Type B pancreatic cell (in vitro differentiated cells): ENCODE measurements around the gene CCSER2. TPM values are rescaled to one million over a fixed set of nuclear protein-coding genes. Genes with fewer than 3 reads are reported as not detected.

Experiments
- DNase-seq: peaks from one replicate; pipeline ENCODE4 v3.0.0; 2021; ENCODE audit warnings: mixed read lengths; ENCODE audit not compliant: unreplicated experiment; ENCODE audit errors: extremely low spot score
- H3K27ac Mint-ChIP-seq: 2 replicates; pipeline ENCODE4 v1.8.0; 2021; ENCODE audit warnings: mild to moderate bottlenecking, mixed read lengths
- H3K27me3 Mint-ChIP-seq: 2 replicates; pipeline ENCODE4 v1.8.0; 2021; ENCODE audit warnings: mixed read lengths
- H3K36me3 Mint-ChIP-seq: 2 replicates; pipeline ENCODE4 v1.8.0; 2021; ENCODE audit warnings: mixed read lengths
- H3K4me1 Mint-ChIP-seq: one replicate; pipeline ENCODE4 v1.8.0; 2021; ENCODE audit warnings: mixed read lengths; ENCODE audit not compliant: unreplicated experiment
- H3K4me3 Mint-ChIP-seq: 2 replicates; pipeline ENCODE4 v1.8.0; 2021; ENCODE audit warnings: mild to moderate bottlenecking, mixed read lengths
- H3K9me3 Mint-ChIP-seq: 2 replicates; pipeline ENCODE4 v1.8.0; 2021; ENCODE audit warnings: mixed read lengths
- total RNA-seq: library from RNA; stranded (reverse); gene quantifications from 2 replicates; pipeline ENCODE4 v1.2.1, GENCODE V29; 2021; ENCODE audit warnings: low replicate concordance
- TF ChIP-seq, protein P1 (sequence below): fragments of 200-600 bp; sonication (generic); conservative IDR thresholded peaks from 2 replicates; pipeline ENCODE4 v1.5.0; 2021; ENCODE audit warnings: antibody characterized with exemption, mild to moderate bottlenecking

CCSER2 gene
- total RNA-seq, 1 donor from 2014 or later: 43.9 TPM

GRCh38 chr10:84550756-84551436 is 222.5 kb downstream of the CCSER2 start:
- TF ChIP-seq, protein P1, sequence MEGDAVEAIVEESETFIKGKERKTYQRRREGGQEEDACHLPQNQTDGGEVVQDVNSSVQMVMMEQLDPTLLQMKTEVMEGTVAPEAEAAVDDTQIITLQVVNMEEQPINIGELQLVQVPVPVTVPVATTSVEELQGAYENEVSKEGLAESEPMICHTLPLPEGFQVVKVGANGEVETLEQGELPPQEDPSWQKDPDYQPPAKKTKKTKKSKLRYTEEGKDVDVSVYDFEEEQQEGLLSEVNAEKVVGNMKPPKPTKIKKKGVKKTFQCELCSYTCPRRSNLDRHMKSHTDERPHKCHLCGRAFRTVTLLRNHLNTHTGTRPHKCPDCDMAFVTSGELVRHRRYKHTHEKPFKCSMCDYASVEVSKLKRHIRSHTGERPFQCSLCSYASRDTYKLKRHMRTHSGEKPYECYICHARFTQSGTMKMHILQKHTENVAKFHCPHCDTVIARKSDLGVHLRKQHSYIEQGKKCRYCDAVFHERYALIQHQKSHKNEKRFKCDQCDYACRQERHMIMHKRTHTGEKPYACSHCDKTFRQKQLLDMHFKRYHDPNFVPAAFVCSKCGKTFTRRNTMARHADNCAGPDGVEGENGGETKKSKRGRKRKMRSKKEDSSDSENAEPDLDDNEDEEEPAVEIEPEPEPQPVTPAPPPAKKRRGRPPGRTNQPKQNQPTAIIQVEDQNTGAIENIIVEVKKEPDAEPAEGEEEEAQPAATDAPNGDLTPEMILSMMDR: no peak
- no peaks in the 10 kb centered on the region for H3K4me1 Mint-ChIP-seq
- H3K4me3 Mint-ChIP-seq: no peak overlapping the region
- H3K27me3 Mint-ChIP-seq: peaks cover 36% of the 10 kb centered on the region
- DNase-seq: no peak
- no peak overlapping the region for H3K27ac Mint-ChIP-seq
- H3K9me3 Mint-ChIP-seq: no peaks in the 10 kb centered on the region
- no peaks in the 10 kb centered on the region for H3K36me3 Mint-ChIP-seq

- no peaks in the 10 kb centered on the region for H3K9me3 Mint-ChIP-seq
- no peaks in the 10 kb centered on the region for H3K4me1 Mint-ChIP-seq
- H3K4me3 Mint-ChIP-seq: no peak overlapping the region
- no peak overlapping the region for H3K27ac Mint-ChIP-seq
- H3K36me3 Mint-ChIP-seq: no peaks in the 10 kb centered on the region
- DNase-seq: no peak
- H3K27me3 Mint-ChIP-seq: peaks cover 31% of the 10 kb centered on the region
- TF ChIP-seq, protein P1: no peak
Measured at GRCh38 chr10:84551437-84552120, 223.2 kb downstream of the CCSER2 start.

GRCh38 chr10:84552478-84552877 is 224.1 kb downstream of the CCSER2 start:
- no peak overlapping the region for H3K4me3 Mint-ChIP-seq
- no peak for DNase-seq
- H3K9me3 Mint-ChIP-seq: no peaks in the 10 kb centered on the region

GRCh38 chr10:84562592-84562991 is 234.2 kb downstream of the CCSER2 start:
- H3K4me3 Mint-ChIP-seq: no peak overlapping the region
- TF ChIP-seq, protein P1: no peak
- peaks cover 11% of the 10 kb centered on the region for H3K27me3 Mint-ChIP-seq
- no peak for DNase-seq
- no peaks in the 10 kb centered on the region for H3K4me1 Mint-ChIP-seq
- H3K36me3 Mint-ChIP-seq: no peaks in the 10 kb centered on the region
- H3K27ac Mint-ChIP-seq: no peak overlapping the region
- H3K9me3 Mint-ChIP-seq: no peaks in the 10 kb centered on the region

More at GRCh38 chr10:84552478-84552877, 224.1 kb downstream of the CCSER2 start:
- no peaks in the 10 kb centered on the region for H3K36me3 Mint-ChIP-seq
- TF ChIP-seq, protein P1: no peak
- H3K27me3 Mint-ChIP-seq: peaks cover 30% of the 10 kb centered on the region
- no peak overlapping the region for H3K27ac Mint-ChIP-seq
- H3K4me1 Mint-ChIP-seq: no peaks in the 10 kb centered on the region

- Mint-ChIP-seq H3K36me3 (no peaks in the 10 kb centered on the region), H3K27me3 (peaks cover 14% of the 10 kb centered on the region), H3K27ac (no peak overlapping the region), H3K9me3 (no peaks in the 10 kb centered on the region), H3K4me3 (no peak overlapping the region), H3K4me1 (no peaks in the 10 kb centered on the region)
- DNase-seq: no peak
- TF ChIP-seq, protein P1: no peak
Measured at GRCh38 chr10:84563355-84563754, 235.0 kb downstream of the CCSER2 start.
